GM19025 (cell line): ENCODE measurements around the gene SNX32.

Source experiments
- ATAC-seq: cut with Tn5 transposase; IDR thresholded peaks from one replicate; pipeline ENCODE4 v1.9.1; 2021; ENCODE audit warnings: mild to moderate bottlenecking, low read depth, moderate library complexity; ENCODE audit not compliant: unreplicated experiment

Gene SNX32

GRCh38 chr11:65865550-65866172 is 31.9 kb downstream of the SNX32 start:
- no peak for ATAC-seq

- no peak for ATAC-seq
These were observed 32.9 kb downstream of the SNX32 start for GRCh38 chr11:65866509-65867283.

- ATAC-seq = no peak
These were observed 33.7 kb downstream of the SNX32 start for GRCh38 chr11:65867284-65868071.

- ATAC-seq = no peak
These were observed 34.4 kb downstream of the SNX32 start for GRCh38 chr11:65868076-65868667.

- ATAC-seq = no peak
These were observed 35.1 kb downstream of the SNX32 start for GRCh38 chr11:65868907-65869306.

GRCh38 chr11:65869643-65870306 is 36.0 kb downstream of the SNX32 start:
- ATAC-seq = no peak

GRCh38 chr11:65870307-65870658 is 36.5 kb downstream of the SNX32 start:
- ATAC-seq = no peak

GRCh38 chr11:65870706-65871681 is 37.2 kb downstream of the SNX32 start:
- ATAC-seq = no peak

GRCh38 chr11:65871811-65872548 is 38.2 kb downstream of the SNX32 start:
- no peak for ATAC-seq

- no peak for ATAC-seq
These were observed 39.0 kb downstream of the SNX32 start, which contains the start of gene EFEMP2 for GRCh38 chr11:65872586-65873317. Gene EFEMP2, minus strand, starts transcription at chr11:65872800. Its CDS starts 446 bp downstream, at chr11:65872354.

- peak; percentile 74 for ATAC-seq
These were observed 39.8 kb downstream of the SNX32 start for GRCh38 chr11:65873318-65874156.

GRCh38 chr11:65879617-65880016 is 45.9 kb downstream of the SNX32 start, which contains the start of gene CTSW:
Gene CTSW, plus strand, starts transcription at chr11:65879837. Its CDS starts 18 bp downstream, at chr11:65879855.
- no peak for ATAC-seq

- no peak for ATAC-seq
These were observed 46.3 kb downstream of the SNX32 start for GRCh38 chr11:65880027-65880426.

GRCh38 chr11:65880844-65881421 is 47.2 kb downstream of the SNX32 start:
- ATAC-seq = no peak

GRCh38 chr11:65882120-65883057 is 48.6 kb downstream of the SNX32 start:
- ATAC-seq = no peak
